GM23248 (cell line): Measurements from ENCODE around the gene CHAC1.

ENCODE experiments used
- EZH2 ChIP-seq: fragments of 200-600 bp; sonication (generic); IDR thresholded peaks from 2 replicates; pipeline ENCODE4 v1.6.1; 2018; ENCODE audit warnings: antibody characterized with exemption, mild to moderate bottlenecking; ENCODE audit not compliant: insufficient read depth, poor library complexity, severe bottlenecking
- EZH2phosphoT487 ChIP-seq: fragments of 200-600 bp; sonication (generic); IDR thresholded peaks from 2 replicates; pipeline ENCODE4 v1.6.1; 2018; ENCODE audit warnings: antibody characterized with exemption, moderate library complexity, mild to moderate bottlenecking, low read depth; ENCODE audit not compliant: insufficient read depth

DNA sequence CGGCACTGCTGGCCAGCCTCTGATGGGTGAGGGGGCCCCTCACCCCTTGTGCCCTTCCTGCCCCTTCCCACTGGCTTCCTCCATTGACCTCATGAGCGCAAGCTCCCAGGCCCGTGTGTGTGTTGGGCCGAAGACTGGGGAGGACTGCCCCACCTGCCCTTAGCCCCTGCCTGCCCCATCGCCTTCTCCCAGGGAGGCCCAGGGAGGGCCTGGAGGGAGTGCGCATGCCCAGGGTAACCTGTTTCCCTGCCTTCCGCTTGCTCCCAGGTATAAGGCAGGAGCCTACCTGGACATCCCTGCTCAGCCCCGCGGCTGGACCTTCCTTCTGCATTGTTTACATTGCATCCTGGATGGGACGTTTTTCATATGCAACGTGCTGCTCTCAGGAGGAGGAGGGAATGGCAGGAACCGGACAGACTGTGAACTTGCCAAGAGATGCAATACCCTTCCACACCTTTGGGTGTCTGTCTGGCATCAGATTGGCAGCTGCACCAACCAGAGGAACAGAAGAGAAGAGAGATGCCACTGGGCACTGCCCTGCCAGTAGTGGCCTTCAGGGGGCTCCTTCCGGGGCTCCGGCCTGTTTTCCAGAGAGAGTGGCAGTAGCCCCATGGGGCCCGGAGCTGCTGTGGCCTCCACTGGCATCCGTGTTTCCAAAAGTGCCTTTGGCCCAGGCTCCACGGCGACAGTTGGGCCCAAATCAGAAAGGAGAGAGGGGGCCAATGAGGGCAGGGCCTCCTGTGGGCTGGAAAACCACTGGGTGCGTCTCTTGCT lies 15.3 kb upstream of the CHAC1 start:
- TF ChIP-seq EZH2: no peak
- TF ChIP-seq EZH2phosphoT487: no peak
